GM12878 (cell line): ENCODE results near the gene GALNT16. TPM values are rescaled to one million over a fixed set of nuclear protein-coding genes. Genes with fewer than 3 reads are reported as not detected.

Experiments used
- ATAC-seq: fragments of 200-7000 bp; cut with Tn5 transposase; 3 replicates; pipeline ENCODE4 v1.9.1; 2020; ENCODE audit warnings: mild to moderate bottlenecking, moderate library complexity
- BruUV-seq: library from RNA; stranded (reverse); fragments of 400-500 nt; replicated peaks from 2 replicates; lab custom pipeline; 2021; lab: Mats Ljungman, UMichigan
- CTCF ChIA-PET: fragments of 300-600 bp; sonication (Branson Sonifier 250); formaldehyde crosslinking; extraction: SDS; loops from one replicate; lab custom pipeline; 2021; ENCODE audit warnings: inconsistent platforms; lab: Yijun Ruan, JAX
- POLR2A ChIA-PET: fragments of 350-600 bp; formaldehyde crosslinking; extraction: SDS; loops from one replicate; lab custom pipeline; 2021; ENCODE audit warnings: inconsistent platforms; lab: Charles Lee
- RAD21 ChIA-PET: fragments of 300-600 bp; sonication (Branson Sonifier 250); formaldehyde crosslinking; loops from one replicate; lab custom pipeline; 2023; ENCODE audit warnings: antibody characterized with exemption; ENCODE audit not compliant: unreplicated experiment; lab: Charles Lee
- SMC1A ChIA-PET: fragments of 300-600 bp; sonication (Branson Sonifier 250); formaldehyde crosslinking; loops from one replicate; lab custom pipeline; 2023; ENCODE audit not compliant: unreplicated experiment, uncharacterized antibody; lab: Charles Lee
- DNase-seq: peaks from one replicate; pipeline ENCODE4 v3.0.0-alpha.2; 2011; ENCODE audit warnings: low read depth, low spot score
- FAIRE-seq: peaks from 3 replicates; lab custom pipeline; 2011; peaks lifted over from hg19 to GRCh38; lab: Jason Lieb, UNC
- H2AFZ ChIP-seq: 2 replicates; pipeline ENCODE4 v1.6.0; 2011; ENCODE audit warnings: low read depth, low read length, control low read depth; ENCODE audit not compliant: control insufficient read depth
- H3K27ac ChIP-seq: 2 replicates; pipeline ENCODE4 v1.5.1; 2011; ENCODE audit warnings: control low read depth; ENCODE audit not compliant: control insufficient read depth, insufficient read depth
- H3K27me3 ChIP-seq, 2 experiments: replicated peaks in 1 of 2; 2 replicates each; pipeline versions ENCODE4 v1.6.0 to v1.6.1; 2011; ENCODE audit warnings: low read length in 1 of 2; ENCODE audit not compliant: control insufficient read depth in 2 of 2, insufficient read depth in 2 of 2
- H3K36me3 ChIP-seq, 2 experiments: 2 replicates each; pipeline ENCODE4 v1.5.1; 2011; ENCODE audit warnings: low read length in 1 of 2; ENCODE audit not compliant: control insufficient read depth in 2 of 2, insufficient read depth in 2 of 2
- H3K4me1 ChIP-seq: 2 replicates; pipeline ENCODE4 v1.6.1; 2011; ENCODE audit warnings: mild to moderate bottlenecking, low read length, moderate library complexity, mixed read lengths; ENCODE audit not compliant: control insufficient read depth, insufficient read depth
- H3K4me2 ChIP-seq: 2 replicates; pipeline ENCODE4 v1.6.0; 2011; ENCODE audit warnings: control low read depth; ENCODE audit not compliant: control insufficient read depth, insufficient read depth
- H3K4me3 ChIP-seq: fragments of 200-600 bp; sonication (generic); 2 replicates; pipeline ENCODE4 v1.5.1; 2016
- H3K79me2 ChIP-seq: 2 replicates; pipeline ENCODE4 v1.6.0; 2011; ENCODE audit warnings: low read length; ENCODE audit not compliant: control insufficient read depth, insufficient read depth
- H3K9ac ChIP-seq: 2 replicates; pipeline ENCODE4 v1.8.0; 2011; ENCODE audit warnings: low read length, control low read depth, mixed read lengths; ENCODE audit not compliant: control insufficient read depth, insufficient read depth
- H3K9me3 ChIP-seq: replicated peaks from 3 replicates; pipeline ENCODE4 v1.5.1; 2011; ENCODE audit warnings: mild to moderate bottlenecking, low read length; ENCODE audit not compliant: control insufficient read depth, insufficient read depth
- H4K20me1 ChIP-seq: 2 replicates; pipeline ENCODE4 v1.6.0; 2011; ENCODE audit not compliant: control insufficient read depth, insufficient read depth
- ESRRA ChIP-seq: IDR thresholded peaks from 2 replicates; pipeline ENCODE4 v1.6.1; 2012; ENCODE audit warnings: mild to moderate bottlenecking, low read length, improper control_type of control experiment
- FOS ChIP-seq: IDR thresholded peaks from 3 replicates; pipeline ENCODE4 v1.6.1; 2011; ENCODE audit warnings: borderline replicate concordance; ENCODE audit not compliant: insufficient read length; ENCODE audit errors: extremely low read depth
- KDM1A ChIP-seq: fragments of 200-600 bp; sonication (generic); IDR thresholded peaks from 2 replicates; pipeline ENCODE4 v1.6.1; 2016; ENCODE audit warnings: borderline replicate concordance
- NFXL1 ChIP-seq: fragments of 450-650 bp; IDR thresholded peaks from 2 replicates; pipeline ENCODE4 v1.6.1; 2017; ENCODE audit warnings: antibody characterized with exemption, mild to moderate bottlenecking, borderline replicate concordance
- RAD51 ChIP-seq: fragments of 450-650 bp; IDR thresholded peaks from 2 replicates; pipeline ENCODE4 v1.6.1; 2016; ENCODE audit warnings: moderate library complexity, mild to moderate bottlenecking, inconsistent platforms
- SKIL ChIP-seq: fragments of 450-650 bp; IDR thresholded peaks from 2 replicates; pipeline ENCODE4 v1.6.1; 2017; ENCODE audit warnings: mild to moderate bottlenecking, low read depth, inconsistent platforms; ENCODE audit not compliant: poor library complexity, severe bottlenecking
- WGBS: methylation state at CpG from one replicate; pipeline ENCODE4 v1.1.6; 2016; ENCODE audit warnings: low lambda C conversion rate; ENCODE audit not compliant: insufficient replicate concordance, insufficient coverage; ENCODE audit errors: missing lambda C conversion rate; 5-methylcytosine and 5-hydroxymethylcytosine counted together
- in situ Hi-C: fragments of 300-500 bp; cut with MboI; formaldehyde crosslinking; loops from 9 replicates; pipeline ENCODE4 v1.14.3; 2018; ENCODE audit warnings: mixed read lengths
- intact Hi-C: fragments of 100-400 bp; cut with micrococcal nuclease; formaldehyde crosslinking; loops from one replicate; pipeline ENCODE4 v1.14.2; 2022; ENCODE audit not compliant: unreplicated experiment
- polyA plus RNA-seq, 11 experiments: library from polyadenylated mRNA; depleted of rRNA in 4 of 11; unstranded in 6 of 11; stranded (reverse) in 5 of 11; fragments of >200 nt; fragmentation: Nextera tagmentation in 4 of 11; fragmentation: Illumina TruSeq in 1 of 11; extraction: Ambion mirVana in 4 of 11; extraction: Trizol in 1 of 11; gene quantifications; 1 replicate in 1 of 11; 2 replicates in 10 of 11; pipeline versions ENCODE4 v1.2.1 to v1.2.3, GENCODE V29; 2011 to 2016; ENCODE audit warnings: inconsistent platforms in 2 of 11, missing spikeins in 2 of 11, low read depth in 1 of 11
- total RNA-seq, 4 experiments: library from RNA; depleted of rRNA in 3 of 4; stranded (reverse); fragments of >200 nt in 3 of 4; fragmentation: Illumina TruSeq in 1 of 4; extraction: Trizol in 1 of 4; gene quantifications; 2 replicates each; pipeline versions ENCODE4 v1.2.1 to v1.2.3, GENCODE V29; 2013 to 2021

The GALNT16 gene
- total and polyA plus RNA-seq, 10 of the 15 experiments (the other 5 are each of a cell fraction or from before 2014, with no cell fraction given) = under 0.01 to 0.08 (median 0.03) TPM; not detected in 3

GRCh38 chr14:69263771-69264170, 3.8 kb downstream of the GALNT16 start:
- ATAC-seq (no peak), FAIRE-seq (no peak), DNase-seq (no peak)
- H3K27me3 ChIP-seq = peaks cover 17 to 26% of the 10 kb centered on the region in 2 experiments
- H3K4me1 ChIP-seq = peaks cover 4% of the 10 kb centered on the region
- H3K4me2 ChIP-seq = no peak overlapping the region
- CTCF ChIA-PET = interaction anchor here (1.0 to 4.2 kb wide), 3 partner anchors 91 to 196 kb away, joined by 3 to 33 read pairs (median 3); no protein-coding TSS in a partner anchor
- no peaks in the 10 kb centered on the region for H3K36me3 ChIP-seq
- SMC1A ChIA-PET = interaction anchor here (1.1 to 1.7 kb wide), 5 partner anchors 10 to 196 kb away, joined by 3 to 5 read pairs (median 3); no protein-coding TSS in a partner anchor
- POLR2A ChIA-PET = no interaction called here
- in situ Hi-C loops = no loop called here
- no peak for TF ChIP-seq SKIL
- no peak for TF ChIP-seq KDM1A
- no peak for TF ChIP-seq NFXL1
- no peak for TF ChIP-seq ESRRA
- no peak for TF ChIP-seq FOS
- TF ChIP-seq RAD51 = no peak
- TF ChIP-seq, all 136 proteins: peak for 0
- no peak overlapping the region for H2AFZ ChIP-seq
- H4K20me1 ChIP-seq = no peaks in the 10 kb centered on the region
- no peak overlapping the region for H3K4me3 ChIP-seq
- H3K9me3 ChIP-seq = no peaks in the 10 kb centered on the region
- no TSS peak for BruUV-seq
- intact Hi-C loops = no loop called here
- H3K9ac ChIP-seq = no peak overlapping the region
- H3K27ac ChIP-seq = no peak overlapping the region
- H3K79me2 ChIP-seq = no peaks in the 10 kb centered on the region
- WGBS = 7% methylated on average over 8 of the region's 8 CpGs
- RAD21 ChIA-PET = interaction anchor here (1.1 to 3.6 kb wide), 4 partner anchors 40 to 195 kb away, joined by 3 to 34 read pairs (median 3); no protein-coding TSS in a partner anchor
